Suprapubic skin (tissue), 4 donors: ENCODE data around the gene TARM1. TPM values are rescaled to one million over a fixed set of nuclear protein-coding genes. Genes with fewer than 3 reads are reported as not detected.
"Not testable (repeated sequence)": the region's sequence is repeated elsewhere in the genome, so short reads cannot be mapped to it uniquely, and the experiment has no call there.

Source experiments
- DNase-seq, 2 donors: peaks; one replicate each; pipeline ENCODE4 v3.0.0-alpha.2; 2019; ENCODE audit warnings: low spot score in 2 of 2
- H3K27ac ChIP-seq: fragments of 200-600 bp; sonication (generic); one replicate; pipeline ENCODE4 v1.5.1; 2019
- H3K27me3 ChIP-seq: fragments of 200-600 bp; sonication (generic); one replicate; pipeline ENCODE4 v1.5.1; 2019
- H3K36me3 ChIP-seq: fragments of 200-600 bp; sonication (generic); one replicate; pipeline ENCODE4 v1.5.1; 2019
- H3K4me1 ChIP-seq: fragments of 200-600 bp; sonication (generic); one replicate; pipeline ENCODE4 v1.5.1; 2019
- H3K4me3 ChIP-seq: fragments of 200-600 bp; sonication (generic); one replicate; pipeline ENCODE4 v1.5.1; 2019; ENCODE audit warnings: mild to moderate bottlenecking
- H3K9me3 ChIP-seq: fragments of 200-600 bp; sonication (generic); one replicate; pipeline ENCODE4 v1.5.1; 2019
- EP300 ChIP-seq: sonication (generic); formaldehyde crosslinking; IDR thresholded peaks from one replicate; pipeline ENCODE4 v1.6.1; 2017; ENCODE audit warnings: antibody characterized with exemption
- POLR2A ChIP-seq, 2 donors: fragments of 450-650 bp; IDR thresholded peaks; one replicate each; pipeline ENCODE4 v1.6.1; 2017; ENCODE audit warnings: antibody characterized with exemption in 2 of 2, mild to moderate bottlenecking in 2 of 2, moderate library complexity in 2 of 2
- POLR2AphosphoS5 ChIP-seq, 3 donors: sonication (generic); formaldehyde crosslinking; IDR thresholded peaks; one replicate each; pipeline ENCODE4 v1.6.1; 2017; ENCODE audit warnings: antibody characterized with exemption in 3 of 3
- WGBS: methylation state at CpG from one replicate; pipeline ENCODE4 v1.1.5; 2018; 5-methylcytosine and 5-hydroxymethylcytosine counted together
- total RNA-seq, 4 donors: library from RNA; depleted of rRNA; stranded (reverse); fragments of >200 nt; gene quantifications; one replicate each; pipeline ENCODE4 v1.1.0, GENCODE V29; 2016
- TF ChIP-seq, protein P1 (sequence below), 2 donors: fragments of 200-600 bp in 1 of 2; fragments of 450-650 bp in 1 of 2; sonication (generic) in 1 of 2; IDR thresholded peaks; one replicate each; pipeline ENCODE4 v1.5.1; 2016 to 2019; ENCODE audit warnings: antibody characterized with exemption in 2 of 2, mild to moderate bottlenecking in 1 of 2, moderate library complexity in 1 of 2

Gene TARM1
- total RNA-seq, 4 donors from 2014 or later = not detected

DNA sequence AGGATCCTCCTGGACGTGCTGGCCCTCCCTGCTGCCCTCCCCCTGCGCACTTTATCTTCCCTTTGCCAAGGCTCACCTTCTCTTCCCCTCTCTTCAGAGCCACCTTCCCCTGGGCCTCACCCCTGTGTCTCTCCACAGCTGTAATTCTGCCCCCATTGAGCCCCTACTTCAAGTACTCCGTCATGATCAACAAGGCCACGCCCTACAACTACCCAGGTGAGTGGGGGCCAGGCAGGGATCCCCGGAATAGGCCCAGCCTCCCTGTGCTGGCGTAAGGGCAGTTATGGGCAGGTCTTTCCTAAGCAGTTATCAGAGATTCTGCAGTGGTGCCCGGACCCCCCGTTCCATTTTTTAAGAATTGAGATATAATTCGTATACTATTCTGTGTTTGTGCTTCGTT lies 24.6 kb upstream of the TARM1 start:
- no peak overlapping the region for H3K27ac ChIP-seq
- no peaks in the 10 kb centered on the region for H3K27me3 ChIP-seq
- DNase-seq = no peak
- H3K9me3 ChIP-seq = no peaks in the 10 kb centered on the region
- 94% methylated on average over 10 of the region's 10 CpGs for WGBS
- H3K4me1 ChIP-seq = peaks cover 14% of the 10 kb centered on the region
- TF ChIP-seq POLR2A (IDR thresholded peaks at IDR 0.05) = no peak
- TF ChIP-seq, protein P1, sequence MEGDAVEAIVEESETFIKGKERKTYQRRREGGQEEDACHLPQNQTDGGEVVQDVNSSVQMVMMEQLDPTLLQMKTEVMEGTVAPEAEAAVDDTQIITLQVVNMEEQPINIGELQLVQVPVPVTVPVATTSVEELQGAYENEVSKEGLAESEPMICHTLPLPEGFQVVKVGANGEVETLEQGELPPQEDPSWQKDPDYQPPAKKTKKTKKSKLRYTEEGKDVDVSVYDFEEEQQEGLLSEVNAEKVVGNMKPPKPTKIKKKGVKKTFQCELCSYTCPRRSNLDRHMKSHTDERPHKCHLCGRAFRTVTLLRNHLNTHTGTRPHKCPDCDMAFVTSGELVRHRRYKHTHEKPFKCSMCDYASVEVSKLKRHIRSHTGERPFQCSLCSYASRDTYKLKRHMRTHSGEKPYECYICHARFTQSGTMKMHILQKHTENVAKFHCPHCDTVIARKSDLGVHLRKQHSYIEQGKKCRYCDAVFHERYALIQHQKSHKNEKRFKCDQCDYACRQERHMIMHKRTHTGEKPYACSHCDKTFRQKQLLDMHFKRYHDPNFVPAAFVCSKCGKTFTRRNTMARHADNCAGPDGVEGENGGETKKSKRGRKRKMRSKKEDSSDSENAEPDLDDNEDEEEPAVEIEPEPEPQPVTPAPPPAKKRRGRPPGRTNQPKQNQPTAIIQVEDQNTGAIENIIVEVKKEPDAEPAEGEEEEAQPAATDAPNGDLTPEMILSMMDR (IDR thresholded peaks at IDR 0.05) = no peak
- no peak for TF ChIP-seq POLR2AphosphoS5 (IDR thresholded peaks at IDR 0.05)
- TF ChIP-seq EP300 = no peak
- no peak overlapping the region for H3K4me3 ChIP-seq
- H3K36me3 ChIP-seq = peaks cover 56% of the 10 kb centered on the region

DNA sequence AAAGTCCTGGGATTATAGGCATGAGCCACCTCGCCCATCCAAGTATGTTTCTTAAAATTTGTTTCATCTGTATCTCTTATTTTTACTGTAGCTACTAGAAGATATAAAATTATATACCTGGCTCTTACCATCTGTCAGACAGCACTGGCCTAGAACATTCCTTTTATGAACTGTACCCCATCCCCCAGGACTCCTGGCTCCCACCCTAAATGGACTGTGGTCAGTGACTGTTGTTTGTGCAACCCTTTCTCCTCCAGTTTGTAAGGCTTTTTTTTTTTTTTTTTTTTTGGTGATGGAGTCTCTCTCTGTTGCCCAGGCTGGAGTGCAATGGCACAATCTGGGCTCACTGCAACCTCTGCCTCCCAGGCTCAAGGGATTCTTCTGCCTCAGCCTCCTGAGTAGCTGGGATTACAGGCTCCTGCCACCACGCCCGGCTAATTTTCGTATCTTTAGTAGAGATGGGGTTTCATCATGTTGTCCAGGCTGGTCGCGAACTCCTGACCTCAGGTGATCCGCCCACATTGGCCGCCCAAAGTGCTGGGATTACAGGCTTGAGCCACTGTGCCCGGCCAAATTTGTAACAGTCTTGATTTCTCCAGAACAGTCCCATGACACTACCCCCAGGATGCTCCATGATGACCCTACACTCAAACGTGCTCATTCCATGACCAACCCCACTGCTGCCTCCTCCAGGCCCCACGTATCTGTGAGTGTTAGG lies 24.0 kb upstream of the TARM1 start:
- H3K36me3 ChIP-seq = peaks cover 50% of the 10 kb centered on the region
- TF ChIP-seq, protein P1 (IDR thresholded peaks at IDR 0.05) = no peak
- TF ChIP-seq POLR2AphosphoS5 (IDR thresholded peaks at IDR 0.05) (no peak), EP300 (no peak), POLR2A (IDR thresholded peaks at IDR 0.05) (no peak)
- H3K9me3 ChIP-seq = no peaks in the 10 kb centered on the region
- no peak overlapping the region for H3K27ac ChIP-seq
- no peak overlapping the region for H3K4me3 ChIP-seq
- H3K4me1 ChIP-seq = peaks cover 14% of the 10 kb centered on the region
- peak in 1 of 2 donors; percentile 26 for DNase-seq
- WGBS = 82% methylated on average over 11 of the region's 11 CpGs
- H3K27me3 ChIP-seq = no peaks in the 10 kb centered on the region

DNA sequence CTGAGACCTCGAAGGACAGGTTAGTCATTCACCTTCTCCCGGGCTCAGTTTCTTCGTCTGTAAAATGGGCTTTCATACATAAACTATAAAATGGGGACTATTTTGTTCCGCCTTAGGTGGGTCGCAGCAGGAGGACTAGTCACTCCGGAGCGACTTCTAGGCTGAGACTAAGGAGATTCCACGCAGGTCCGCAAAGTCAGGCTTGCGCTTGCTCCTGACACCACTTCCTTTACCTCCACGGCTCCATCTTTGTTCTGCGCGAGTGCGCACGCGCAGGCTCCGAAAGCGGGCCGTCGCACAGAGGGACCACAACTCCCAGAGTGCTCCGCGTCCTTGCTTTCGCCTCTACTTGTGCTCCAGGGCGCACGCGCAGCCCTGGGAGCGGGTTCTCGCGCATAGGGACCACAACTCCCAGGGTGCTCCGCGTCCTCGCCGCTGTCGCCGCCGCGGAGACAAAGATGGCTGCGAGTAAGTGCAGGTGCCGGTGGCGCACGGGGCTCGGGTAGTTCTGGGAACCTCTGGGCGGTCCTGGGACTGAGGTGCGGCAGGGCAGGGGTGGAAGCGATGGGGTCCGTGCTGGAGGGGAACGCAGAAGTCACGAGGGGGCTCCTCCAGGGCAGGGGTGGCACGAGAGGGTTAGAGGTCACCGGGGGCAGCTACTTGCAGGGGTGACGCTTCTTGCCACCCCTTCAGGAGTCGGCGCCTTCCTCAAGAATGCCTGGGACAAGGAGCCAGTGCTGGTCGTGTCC lies 21.4 kb upstream of the TARM1 start, which contains the start of gene NDUFA3:
TSS of gene NDUFA3 (plus strand) at position 435 of the 749 bp plus-strand sequence. CDS start at position 459, 24 bp downstream.
- H3K27ac ChIP-seq = peak within 1 kb of the TSS; percentile 25
- H3K4me1 ChIP-seq = peaks cover 14% of the 10 kb centered on the region
- TF ChIP-seq, protein P1 (IDR thresholded peaks at IDR 0.05) = no peak
- TF ChIP-seq EP300 (no peak), POLR2A (IDR thresholded peaks at IDR 0.05) (no peak), POLR2AphosphoS5 (IDR thresholded peaks at IDR 0.05) (peak in 2 of 3 donors; percentile 47 to 90)
- DNase-seq = peak; percentile 97 to 98
- 6% methylated on average over 21 of the region's 54 CpGs for WGBS
- no peaks in the 10 kb centered on the region for H3K9me3 ChIP-seq
- peak within 1 kb of the TSS; percentile 84 for H3K4me3 ChIP-seq
- H3K27me3 ChIP-seq = no peaks in the 10 kb centered on the region
- H3K36me3 ChIP-seq = peaks cover 24% of the 10 kb centered on the region

DNA sequence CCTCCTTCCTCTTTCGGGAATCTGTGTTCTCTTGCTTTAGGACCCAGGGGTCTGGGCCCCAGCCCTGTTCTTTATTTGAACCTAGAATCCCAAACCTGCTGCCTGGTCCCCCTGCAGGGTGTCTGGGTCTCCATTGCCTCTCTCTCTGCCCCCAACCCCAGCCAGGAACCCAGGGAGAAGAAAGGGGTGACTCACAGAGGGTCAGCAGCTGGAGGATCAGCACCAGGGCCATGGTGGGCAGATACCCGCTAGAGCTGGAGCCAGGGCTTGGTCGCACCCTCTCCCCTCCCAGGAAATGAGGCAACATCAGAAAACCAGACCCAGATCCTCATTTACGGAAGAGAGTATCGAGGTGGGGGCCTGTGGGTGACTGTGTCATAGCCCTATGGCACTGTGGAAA lies 19.4 kb upstream of the TARM1 start, which contains the start of gene OSCAR:
TSS of gene OSCAR (minus strand) at position 243 of the 400 bp plus-strand sequence. CDS start at position 232, 11 bp downstream.
- no peaks in the 10 kb centered on the region for H3K27me3 ChIP-seq
- no peak within 1 kb of the TSS for H3K4me3 ChIP-seq
- TF ChIP-seq EP300 (no peak), POLR2AphosphoS5 (IDR thresholded peaks at IDR 0.05) (no peak), POLR2A (IDR thresholded peaks at IDR 0.05) (no peak)
- TF ChIP-seq, protein P1 (IDR thresholded peaks at IDR 0.05) = no peak
- DNase-seq = no peak
- H3K27ac ChIP-seq = no peak within 1 kb of the TSS
- no peaks in the 10 kb centered on the region for H3K9me3 ChIP-seq
- peaks cover 29% of the 10 kb centered on the region for H3K4me1 ChIP-seq
- WGBS = 36% methylated on average over 5 of the region's 5 CpGs
- peaks cover 6% of the 10 kb centered on the region for H3K36me3 ChIP-seq

DNA sequence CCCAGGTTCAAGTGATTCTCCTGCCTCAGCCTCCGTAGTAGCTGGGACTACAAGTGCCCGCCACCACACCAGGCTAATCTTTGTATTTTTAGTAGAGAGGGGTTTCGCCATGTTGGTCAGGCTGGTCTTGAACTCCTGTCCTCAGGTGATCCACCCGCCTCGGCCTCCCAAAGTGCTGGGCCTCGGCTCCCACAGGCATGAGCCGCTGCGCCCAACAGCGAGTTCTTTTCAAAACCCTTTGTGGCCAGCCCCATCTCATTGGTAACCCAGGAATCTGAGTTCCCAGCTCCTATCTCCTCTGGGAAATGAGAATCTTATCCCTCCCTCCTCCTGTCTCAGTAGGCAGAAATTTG lies 18.7 kb upstream of the TARM1 start:
- H3K4me1 ChIP-seq = peaks cover 33% of the 10 kb centered on the region
- H3K9me3 ChIP-seq, DNase-seq, H3K27me3 ChIP-seq, H3K27ac ChIP-seq, H3K36me3 ChIP-seq, H3K4me3 ChIP-seq: not testable (repeated sequence)
- 78% methylated on average over 9 of the region's 9 CpGs for WGBS
